HepG2 (cell line): Measurements from ENCODE around the gene NOBOX. TPM values are rescaled to one million over a fixed set of nuclear protein-coding genes. Genes with fewer than 3 reads are reported as not detected.

Source experiments
- ATAC-seq: fragments of 200-7000 bp; cut with Tn5 transposase; 3 replicates; pipeline ENCODE4 v1.9.1; 2020; ENCODE audit warnings: mild to moderate bottlenecking, moderate library complexity
- BruUV-seq: library from RNA; stranded (reverse); fragments of 400-500 nt; replicated peaks from 2 replicates; lab custom pipeline; 2021; lab: Mats Ljungman, UMichigan
- CTCF ChIA-PET: fragments of 300-600 bp; formaldehyde crosslinking; extraction: SDS; loops from one replicate; lab custom pipeline; 2021; ENCODE audit warnings: low total read pairs, inconsistent platforms, low intra/inter-chr PET ratio; lab: Yijun Ruan, JAX
- POLR2A ChIA-PET: fragments of 350-600 bp; sonication (Branson Sonifier 250); formaldehyde crosslinking; loops from one replicate; lab custom pipeline; 2020; ENCODE audit warnings: antibody characterized with exemption, inconsistent platforms; lab: Yijun Ruan, JAX
- DNase-seq: peaks from one replicate; pipeline ENCODE4 v3.0.0-alpha.2; 2015; ENCODE audit warnings: low spot score
- FAIRE-seq: peaks from 3 replicates; lab custom pipeline; 2011; peaks lifted over from hg19 to GRCh38; lab: Jason Lieb, UNC
- H2AFZ ChIP-seq: one replicate; pipeline ENCODE4 v1.6.1; 2011; ENCODE audit warnings: low read length, inconsistent platforms
- H3K27ac ChIP-seq: fragments of 300-600 bp; 3 replicates; pipeline ENCODE4 v1.8.0; 2011; ENCODE audit warnings: mixed run types, mild to moderate bottlenecking, mixed read lengths, low read length, inconsistent platforms; ENCODE audit not compliant: insufficient read depth; ENCODE audit errors: extremely low read length
- H3K27me3 ChIP-seq, 2 experiments: fragments of 200-600 bp in 1 of 2; 2 replicates in 1 of 2; 3 replicates in 1 of 2; pipeline versions ENCODE4 v1.6.0 to v1.8.0; 2011; ENCODE audit warnings: low read length in 2 of 2, mild to moderate bottlenecking in 2 of 2, moderate library complexity in 2 of 2, inconsistent platforms in 1 of 2; ENCODE audit not compliant: insufficient read depth in 2 of 2, control insufficient read depth in 1 of 2
- H3K36me3 ChIP-seq, 2 experiments: fragments of 200-600 bp in 1 of 2; replicated peaks in 1 of 2; 2 replicates in 1 of 2; 3 replicates in 1 of 2; pipeline versions ENCODE4 v1.5.1 to v1.8.0; 2011; ENCODE audit warnings: low read length in 2 of 2, inconsistent platforms in 1 of 2; ENCODE audit not compliant: insufficient read depth in 2 of 2, control insufficient read depth in 1 of 2
- H3K4me1 ChIP-seq: 2 replicates; pipeline ENCODE4 v1.5.1; 2012; ENCODE audit warnings: low read length, inconsistent platforms; ENCODE audit not compliant: insufficient read depth
- H3K4me2 ChIP-seq: 2 replicates; pipeline ENCODE4 v1.6.0; 2011; ENCODE audit warnings: low read depth, low read length, inconsistent platforms
- H3K4me3 ChIP-seq, 3 experiments: fragments of 200-600 bp in 1 of 3; sonication (generic), shearing (Covaris generic) in 1 of 3; replicated peaks in 1 of 3; 2 replicates each; pipeline ENCODE4 v1.5.1; 2011 to 2016; ENCODE audit warnings: low read length in 3 of 3, inconsistent platforms in 2 of 3, low read depth in 2 of 3, mild to moderate bottlenecking in 2 of 3, control low read depth in 1 of 3, mixed read lengths in 1 of 3; ENCODE audit not compliant: insufficient read depth in 1 of 3
- H3K79me2 ChIP-seq: one replicate; pipeline ENCODE4 v1.6.1; 2011; ENCODE audit warnings: low read length, inconsistent platforms; ENCODE audit not compliant: insufficient read depth
- H3K9ac ChIP-seq: 2 replicates; pipeline ENCODE4 v1.6.0; 2011; ENCODE audit warnings: mild to moderate bottlenecking, low read depth, low read length, inconsistent platforms; ENCODE audit not compliant: insufficient read depth
- H3K9me3 ChIP-seq: 2 replicates; pipeline ENCODE4 v1.5.1; 2012; ENCODE audit warnings: mild to moderate bottlenecking, low read length
- H4K20me1 ChIP-seq: 2 replicates; pipeline ENCODE4 v1.6.0; 2011; ENCODE audit warnings: inconsistent platforms, mild to moderate bottlenecking, low read length, moderate library complexity; ENCODE audit not compliant: insufficient read depth
- CSRNP1 ChIP-seq: sonication (generic); formaldehyde crosslinking; IDR thresholded peaks from 2 replicates; pipeline ENCODE4 v1.8.1; 2023; ENCODE audit warnings: mild to moderate bottlenecking, missing genetic modification reagents
- FOSL2 ChIP-seq: sonication (generic); formaldehyde crosslinking; IDR thresholded peaks from 2 replicates; pipeline ENCODE4 v1.4.0; 2020; ENCODE audit warnings: missing genetic modification reagents
- FOXA3 ChIP-seq: IDR thresholded peaks from 2 replicates; pipeline ENCODE4 v1.6.1; 2016; ENCODE audit warnings: missing genetic modification reagents, missing compliant biosample characterization
- KAT7 ChIP-seq: IDR thresholded peaks from 2 replicates; pipeline ENCODE4 v1.6.1; 2018; ENCODE audit warnings: borderline replicate concordance, missing compliant biosample characterization
- KLF12 ChIP-seq: sonication (generic); formaldehyde crosslinking; IDR thresholded peaks from 2 replicates; pipeline ENCODE4 v1.4.0; 2020; ENCODE audit warnings: missing genetic modification reagents, borderline replicate concordance
- MIER2 ChIP-seq: IDR thresholded peaks from 2 replicates; pipeline ENCODE4 v1.6.1; 2016; ENCODE audit warnings: missing biosample characterization, missing genetic modification reagents
- NR3C1 ChIP-seq: sonication (generic); formaldehyde crosslinking; IDR thresholded peaks from 2 replicates; pipeline ENCODE4 v1.4.0; 2020; ENCODE audit warnings: missing genetic modification reagents
- PHF20 ChIP-seq: sonication (generic); formaldehyde crosslinking; IDR thresholded peaks from 2 replicates; pipeline ENCODE4 v1.5.0; 2020; ENCODE audit warnings: mild to moderate bottlenecking, missing genetic modification reagents
- THAP11 ChIP-seq: IDR thresholded peaks from 2 replicates; pipeline ENCODE4 v1.6.1; 2016; ENCODE audit warnings: missing biosample characterization, missing genetic modification reagents
- ZBTB10 ChIP-seq: sonication (generic); formaldehyde crosslinking; IDR thresholded peaks from 2 replicates; pipeline ENCODE4 v1.4.0; 2020; ENCODE audit warnings: missing genetic modification reagents, borderline replicate concordance
- ZNF850 ChIP-seq: sonication (generic); formaldehyde crosslinking; conservative IDR thresholded peaks from 2 replicates; pipeline ENCODE4 v1.9.0; 2021; ENCODE audit warnings: mild to moderate bottlenecking, missing genetic modification reagents
- ZSCAN12 ChIP-seq: sonication (generic); formaldehyde crosslinking; IDR thresholded peaks from 2 replicates; pipeline ENCODE4 v1.9.0; 2021; ENCODE audit warnings: mild to moderate bottlenecking, missing genetic modification reagents
- in situ Hi-C: cut with HindIII; loops from 2 replicates; pipeline ENCODE4 v1.10.0; 2017; ENCODE audit warnings: low pct_unique_long_range_greater_than_20kb; ENCODE audit not compliant: extremely low pct_ligation_motif_present
- intact Hi-C: fragments of 100-400 bp; cut with micrococcal nuclease; formaldehyde crosslinking; loops from one replicate; pipeline ENCODE4 v1.10.0; 2022; ENCODE audit not compliant: unreplicated experiment
- polyA plus RNA-seq, 8 experiments: library from polyadenylated mRNA; depleted of rRNA in 3 of 8; stranded (reverse) in 7 of 8; unstranded in 1 of 8; fragments of >200 nt; fragmentation: Illumina TruSeq in 4 of 8; extraction: Trizol in 4 of 8; gene quantifications; 2 replicates each; pipeline versions ENCODE4 v1.2.1 to v1.2.3, GENCODE V29; 2011 to 2016; ENCODE audit warnings: low read depth in 4 of 8, missing spikeins in 1 of 8, mixed read lengths in 1 of 8; ENCODE audit not compliant: insufficient read depth in 1 of 8
- total RNA-seq, 5 experiments: library from RNA; depleted of rRNA; stranded (reverse); fragments of >200 nt; fragmentation: Illumina TruSeq; extraction: Trizol; gene quantifications; 2 replicates each; pipeline ENCODE4 v1.2.3, GENCODE V29; 2016; ENCODE audit warnings: low read depth in 1 of 5
- TF ChIP-seq, protein P1 (sequence below): sonication (generic); formaldehyde crosslinking; IDR thresholded peaks from 2 replicates; pipeline ENCODE4 v1.8.1; 2022; ENCODE audit warnings: low read depth, mild to moderate bottlenecking, missing genetic modification reagents
- TF ChIP-seq, protein P2 (sequence below): IDR thresholded peaks from 2 replicates; pipeline ENCODE4 v1.6.1; 2016; ENCODE audit warnings: missing compliant biosample characterization, missing genetic modification reagents, borderline replicate concordance

The NOBOX gene
- total and polyA plus RNA-seq, 2 of the 13 experiments (the other 11 are each of a cell fraction or from before 2014, with no cell fraction given): not detected

DNA sequence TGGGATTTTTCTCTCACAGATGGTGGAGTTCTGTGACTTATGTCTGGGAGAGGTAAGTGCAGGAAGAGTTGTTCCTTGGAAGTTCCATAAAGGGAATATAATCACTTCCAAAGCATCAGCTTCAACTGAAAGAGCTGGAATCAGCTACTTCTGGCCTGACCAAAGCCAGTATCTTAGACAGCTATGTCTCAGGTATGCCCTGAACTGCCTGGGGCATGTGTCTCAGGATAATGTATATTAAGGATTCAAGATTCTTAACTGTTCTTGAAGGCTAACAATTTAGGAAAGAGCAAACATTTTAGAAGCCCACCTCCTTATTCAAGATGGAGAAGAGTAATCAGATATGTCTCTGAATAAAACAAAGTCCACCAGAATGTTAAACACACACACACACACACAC lies 12.4 kb upstream of the NOBOX start:
- Histone ChIP-seq H2AFZ (no peak overlapping the region), H3K27ac (no peak overlapping the region), H3K27me3 (no peaks in the 10 kb centered on the region), H3K4me2 (no peak overlapping the region), H3K36me3 (no peaks in the 10 kb centered on the region), H3K79me2 (no peaks in the 10 kb centered on the region), H4K20me1 (no peaks in the 10 kb centered on the region), H3K4me1 (no peaks in the 10 kb centered on the region), H3K9ac (no peak overlapping the region), H3K4me3 (no peak overlapping the region), H3K9me3 (no peaks in the 10 kb centered on the region)
- no TSS peak for BruUV-seq
- ChIA-PET CTCF (no interaction called here), POLR2A (no interaction called here)
- DNase-seq: no peak
- FAIRE-seq: no peak
- TF ChIP-seq MIER2 (CRISPR knock-in tag) (no peak), KLF12 (CRISPR knock-in tag) (no peak), ZBTB10 (CRISPR knock-in tag) (no peak), KAT7 (CRISPR knock-in tag) (no peak), CSRNP1 (CRISPR knock-in tag) (no peak), FOSL2 (no peak), NR3C1 (CRISPR knock-in tag) (no peak), PHF20 (CRISPR knock-in tag) (no peak), FOXA3 (no peak), ZNF850 (CRISPR knock-in tag) (no peak), THAP11 (CRISPR knock-in tag) (no peak), ZSCAN12 (CRISPR knock-in tag) (no peak)
- TF ChIP-seq, protein P1, sequence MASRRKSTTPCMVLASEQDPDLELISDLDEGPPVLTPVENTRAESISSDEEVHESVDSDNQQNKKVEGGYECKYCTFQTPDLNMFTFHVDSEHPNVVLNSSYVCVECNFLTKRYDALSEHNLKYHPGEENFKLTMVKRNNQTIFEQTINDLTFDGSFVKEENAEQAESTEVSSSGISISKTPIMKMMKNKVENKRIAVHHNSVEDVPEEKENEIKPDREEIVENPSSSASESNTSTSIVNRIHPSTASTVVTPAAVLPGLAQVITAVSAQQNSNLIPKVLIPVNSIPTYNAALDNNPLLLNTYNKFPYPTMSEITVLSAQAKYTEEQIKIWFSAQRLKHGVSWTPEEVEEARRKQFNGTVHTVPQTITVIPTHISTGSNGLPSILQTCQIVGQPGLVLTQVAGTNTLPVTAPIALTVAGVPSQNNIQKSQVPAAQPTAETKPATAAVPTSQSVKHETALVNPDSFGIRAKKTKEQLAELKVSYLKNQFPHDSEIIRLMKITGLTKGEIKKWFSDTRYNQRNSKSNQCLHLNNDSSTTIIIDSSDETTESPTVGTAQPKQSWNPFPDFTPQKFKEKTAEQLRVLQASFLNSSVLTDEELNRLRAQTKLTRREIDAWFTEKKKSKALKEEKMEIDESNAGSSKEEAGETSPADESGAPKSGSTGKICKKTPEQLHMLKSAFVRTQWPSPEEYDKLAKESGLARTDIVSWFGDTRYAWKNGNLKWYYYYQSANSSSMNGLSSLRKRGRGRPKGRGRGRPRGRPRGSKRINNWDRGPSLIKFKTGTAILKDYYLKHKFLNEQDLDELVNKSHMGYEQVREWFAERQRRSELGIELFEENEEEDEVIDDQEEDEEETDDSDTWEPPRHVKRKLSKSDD: no peak
- TF ChIP-seq, protein P2, sequence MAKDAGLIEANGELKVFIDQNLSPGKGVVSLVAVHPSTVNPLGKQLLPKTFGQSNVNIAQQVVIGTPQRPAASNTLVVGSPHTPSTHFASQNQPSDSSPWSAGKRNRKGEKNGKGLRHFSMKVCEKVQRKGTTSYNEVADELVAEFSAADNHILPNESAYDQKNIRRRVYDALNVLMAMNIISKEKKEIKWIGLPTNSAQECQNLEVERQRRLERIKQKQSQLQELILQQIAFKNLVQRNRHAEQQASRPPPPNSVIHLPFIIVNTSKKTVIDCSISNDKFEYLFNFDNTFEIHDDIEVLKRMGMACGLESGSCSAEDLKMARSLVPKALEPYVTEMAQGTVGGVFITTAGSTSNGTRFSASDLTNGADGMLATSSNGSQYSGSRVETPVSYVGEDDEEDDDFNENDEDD (CRISPR knock-in tag): no peak
- intact Hi-C loops: no loop called here
- ATAC-seq: no peak
- in situ Hi-C loops: no loop called here
